DOHH2 (cell line): ENCODE results near the gene LTC4S.

ENCODE experiments used
- CTCF ChIP-seq: fragments of 200-600 bp; sonication (generic); IDR thresholded peaks from one replicate; pipeline ENCODE4 v1.5.1; 2014; ENCODE audit warnings: antibody characterized with exemption, mild to moderate bottlenecking, low read depth, low read length; ENCODE audit not compliant: poor library complexity, severe bottlenecking
- EZH2phosphoT487 ChIP-seq: fragments of 200-600 bp; sonication (generic); IDR thresholded peaks from 2 replicates; pipeline ENCODE4 v1.6.1; 2017; ENCODE audit warnings: borderline replicate concordance, mild to moderate bottlenecking, antibody characterized with exemption, low read length, moderate library complexity, mixed read lengths

- TF ChIP-seq EZH2phosphoT487 (no peak), CTCF (no peak)
Observed at GRCh38 chr5:179803651-179804554, 10.1 kb downstream of the LTC4S start.
